HepG2 (cell line): ENCODE results near the gene ATP9A. TPM values are rescaled to one million over a fixed set of nuclear protein-coding genes. Genes with fewer than 3 reads are reported as not detected.

ENCODE experiments used
- ATAC-seq: fragments of 200-7000 bp; cut with Tn5 transposase; 3 replicates; pipeline ENCODE4 v1.9.1; 2020; ENCODE audit warnings: mild to moderate bottlenecking, moderate library complexity
- BruUV-seq: library from RNA; stranded (reverse); fragments of 400-500 nt; replicated peaks from 2 replicates; lab custom pipeline; 2021; lab: Mats Ljungman, UMichigan
- CTCF ChIA-PET: fragments of 300-600 bp; formaldehyde crosslinking; extraction: SDS; loops from one replicate; lab custom pipeline; 2021; ENCODE audit warnings: low total read pairs, inconsistent platforms, low intra/inter-chr PET ratio; lab: Yijun Ruan, JAX
- POLR2A ChIA-PET: fragments of 350-600 bp; sonication (Branson Sonifier 250); formaldehyde crosslinking; loops from one replicate; lab custom pipeline; 2020; ENCODE audit warnings: antibody characterized with exemption, inconsistent platforms; lab: Yijun Ruan, JAX
- DNase-seq: peaks from one replicate; pipeline ENCODE4 v3.0.0-alpha.2; 2015; ENCODE audit warnings: low spot score
- FAIRE-seq: peaks from 3 replicates; lab custom pipeline; 2011; peaks lifted over from hg19 to GRCh38; lab: Jason Lieb, UNC
- H2AFZ ChIP-seq: one replicate; pipeline ENCODE4 v1.6.1; 2011; ENCODE audit warnings: low read length, inconsistent platforms
- H3K27ac ChIP-seq: fragments of 300-600 bp; 3 replicates; pipeline ENCODE4 v1.8.0; 2011; ENCODE audit warnings: mixed run types, mild to moderate bottlenecking, mixed read lengths, low read length, inconsistent platforms; ENCODE audit not compliant: insufficient read depth; ENCODE audit errors: extremely low read length
- H3K27me3 ChIP-seq, 2 experiments: fragments of 200-600 bp in 1 of 2; 2 replicates in 1 of 2; 3 replicates in 1 of 2; pipeline versions ENCODE4 v1.6.0 to v1.8.0; 2011; ENCODE audit warnings: low read length in 2 of 2, mild to moderate bottlenecking in 2 of 2, moderate library complexity in 2 of 2, inconsistent platforms in 1 of 2; ENCODE audit not compliant: insufficient read depth in 2 of 2, control insufficient read depth in 1 of 2
- H3K36me3 ChIP-seq, 2 experiments: fragments of 200-600 bp in 1 of 2; replicated peaks in 1 of 2; 2 replicates in 1 of 2; 3 replicates in 1 of 2; pipeline versions ENCODE4 v1.5.1 to v1.8.0; 2011; ENCODE audit warnings: low read length in 2 of 2, inconsistent platforms in 1 of 2; ENCODE audit not compliant: insufficient read depth in 2 of 2, control insufficient read depth in 1 of 2
- H3K4me1 ChIP-seq: 2 replicates; pipeline ENCODE4 v1.5.1; 2012; ENCODE audit warnings: low read length, inconsistent platforms; ENCODE audit not compliant: insufficient read depth
- H3K4me2 ChIP-seq: 2 replicates; pipeline ENCODE4 v1.6.0; 2011; ENCODE audit warnings: low read depth, low read length, inconsistent platforms
- H3K4me3 ChIP-seq, 3 experiments: fragments of 200-600 bp in 1 of 3; sonication (generic), shearing (Covaris generic) in 1 of 3; replicated peaks in 1 of 3; 2 replicates each; pipeline ENCODE4 v1.5.1; 2011 to 2016; ENCODE audit warnings: low read length in 3 of 3, inconsistent platforms in 2 of 3, low read depth in 2 of 3, mild to moderate bottlenecking in 2 of 3, control low read depth in 1 of 3, mixed read lengths in 1 of 3; ENCODE audit not compliant: insufficient read depth in 1 of 3
- H3K79me2 ChIP-seq: one replicate; pipeline ENCODE4 v1.6.1; 2011; ENCODE audit warnings: low read length, inconsistent platforms; ENCODE audit not compliant: insufficient read depth
- H3K9ac ChIP-seq: 2 replicates; pipeline ENCODE4 v1.6.0; 2011; ENCODE audit warnings: mild to moderate bottlenecking, low read depth, low read length, inconsistent platforms; ENCODE audit not compliant: insufficient read depth
- H3K9me3 ChIP-seq: 2 replicates; pipeline ENCODE4 v1.5.1; 2012; ENCODE audit warnings: mild to moderate bottlenecking, low read length
- H4K20me1 ChIP-seq: 2 replicates; pipeline ENCODE4 v1.6.0; 2011; ENCODE audit warnings: inconsistent platforms, mild to moderate bottlenecking, low read length, moderate library complexity; ENCODE audit not compliant: insufficient read depth
- EED ChIP-seq: sonication (generic); formaldehyde crosslinking; IDR thresholded peaks from 2 replicates; pipeline ENCODE4 v1.5.0; 2020; ENCODE audit warnings: mild to moderate bottlenecking, missing genetic modification reagents
- FOSL1 ChIP-seq: sonication (generic); formaldehyde crosslinking; IDR thresholded peaks from 2 replicates; pipeline ENCODE4 v1.9.0; 2021; ENCODE audit warnings: missing genetic modification reagents, borderline replicate concordance
- FOSL2 ChIP-seq: sonication (generic); formaldehyde crosslinking; IDR thresholded peaks from 2 replicates; pipeline ENCODE4 v1.4.0; 2020; ENCODE audit warnings: missing genetic modification reagents
- KDM1A ChIP-seq: IDR thresholded peaks from 2 replicates; pipeline ENCODE4 v1.6.1; 2016; ENCODE audit warnings: missing compliant biosample characterization
- MAZ ChIP-seq, 2 experiments: sonication (generic) in 1 of 2; formaldehyde crosslinking in 1 of 2; IDR thresholded peaks; 2 replicates each; pipeline versions ENCODE4 v1.5.0 to v1.6.1; 2012 to 2020; ENCODE audit warnings: low read depth in 2 of 2, mild to moderate bottlenecking in 2 of 2, borderline replicate concordance in 1 of 2, improper control_type of control experiment in 1 of 2, low read length in 1 of 2, missing genetic modification reagents in 1 of 2, moderate library complexity in 1 of 2
- ZMYM3 ChIP-seq: sonication (generic); formaldehyde crosslinking; IDR thresholded peaks from 2 replicates; pipeline ENCODE4 v1.5.1; 2020; ENCODE audit warnings: mild to moderate bottlenecking, missing genetic modification reagents
- ZNF3 ChIP-seq: IDR thresholded peaks from 2 replicates; pipeline ENCODE4 v1.7.0; 2017; ENCODE audit warnings: inconsistent platforms
- ZNF484 ChIP-seq: sonication (generic); formaldehyde crosslinking; IDR thresholded peaks from 2 replicates; pipeline ENCODE4 v1.5.1; 2020; ENCODE audit warnings: mild to moderate bottlenecking, low read depth, missing genetic modification reagents, borderline replicate concordance
- ZNF629 ChIP-seq: sonication (generic); formaldehyde crosslinking; conservative IDR thresholded peaks from 2 replicates; pipeline ENCODE4 v1.5.0; 2020; ENCODE audit warnings: missing genetic modification reagents
- ZNF790 ChIP-seq: sonication (generic); formaldehyde crosslinking; IDR thresholded peaks from 2 replicates; pipeline ENCODE4 v1.8.0; 2022; ENCODE audit warnings: missing genetic modification reagents, mild to moderate bottlenecking, borderline replicate concordance
- WGBS: methylation state at CpG from one replicate; pipeline ENCODE4 v1.1.6; 2017; ENCODE audit warnings: low lambda C conversion rate; 5-methylcytosine and 5-hydroxymethylcytosine counted together
- in situ Hi-C: cut with HindIII; loops from 2 replicates; pipeline ENCODE4 v1.10.0; 2017; ENCODE audit warnings: low pct_unique_long_range_greater_than_20kb; ENCODE audit not compliant: extremely low pct_ligation_motif_present
- intact Hi-C: fragments of 100-400 bp; cut with micrococcal nuclease; formaldehyde crosslinking; loops from one replicate; pipeline ENCODE4 v1.10.0; 2022; ENCODE audit not compliant: unreplicated experiment
- polyA plus RNA-seq, 8 experiments: library from polyadenylated mRNA; depleted of rRNA in 3 of 8; stranded (reverse) in 7 of 8; unstranded in 1 of 8; fragments of >200 nt; fragmentation: Illumina TruSeq in 4 of 8; extraction: Trizol in 4 of 8; gene quantifications; 2 replicates each; pipeline versions ENCODE4 v1.2.1 to v1.2.3, GENCODE V29; 2011 to 2016; ENCODE audit warnings: low read depth in 4 of 8, missing spikeins in 1 of 8, mixed read lengths in 1 of 8; ENCODE audit not compliant: insufficient read depth in 1 of 8
- total RNA-seq, 5 experiments: library from RNA; depleted of rRNA; stranded (reverse); fragments of >200 nt; fragmentation: Illumina TruSeq; extraction: Trizol; gene quantifications; 2 replicates each; pipeline ENCODE4 v1.2.3, GENCODE V29; 2016; ENCODE audit warnings: low read depth in 1 of 5
- TF ChIP-seq, protein P1 (sequence below): sonication (generic); formaldehyde crosslinking; IDR thresholded peaks from 2 replicates; pipeline ENCODE4 v1.4.0; 2020; ENCODE audit warnings: missing genetic modification reagents
- TF ChIP-seq, protein P2 (sequence below): IDR thresholded peaks from 2 replicates; pipeline ENCODE4 v1.6.1; 2016; ENCODE audit warnings: missing compliant biosample characterization, missing genetic modification reagents, borderline replicate concordance

The ATP9A gene
- total and polyA plus RNA-seq, 2 of the 13 experiments (the other 11 are each of a cell fraction or from before 2014, with no cell fraction given): 11.8 to 18.5 TPM

DNA sequence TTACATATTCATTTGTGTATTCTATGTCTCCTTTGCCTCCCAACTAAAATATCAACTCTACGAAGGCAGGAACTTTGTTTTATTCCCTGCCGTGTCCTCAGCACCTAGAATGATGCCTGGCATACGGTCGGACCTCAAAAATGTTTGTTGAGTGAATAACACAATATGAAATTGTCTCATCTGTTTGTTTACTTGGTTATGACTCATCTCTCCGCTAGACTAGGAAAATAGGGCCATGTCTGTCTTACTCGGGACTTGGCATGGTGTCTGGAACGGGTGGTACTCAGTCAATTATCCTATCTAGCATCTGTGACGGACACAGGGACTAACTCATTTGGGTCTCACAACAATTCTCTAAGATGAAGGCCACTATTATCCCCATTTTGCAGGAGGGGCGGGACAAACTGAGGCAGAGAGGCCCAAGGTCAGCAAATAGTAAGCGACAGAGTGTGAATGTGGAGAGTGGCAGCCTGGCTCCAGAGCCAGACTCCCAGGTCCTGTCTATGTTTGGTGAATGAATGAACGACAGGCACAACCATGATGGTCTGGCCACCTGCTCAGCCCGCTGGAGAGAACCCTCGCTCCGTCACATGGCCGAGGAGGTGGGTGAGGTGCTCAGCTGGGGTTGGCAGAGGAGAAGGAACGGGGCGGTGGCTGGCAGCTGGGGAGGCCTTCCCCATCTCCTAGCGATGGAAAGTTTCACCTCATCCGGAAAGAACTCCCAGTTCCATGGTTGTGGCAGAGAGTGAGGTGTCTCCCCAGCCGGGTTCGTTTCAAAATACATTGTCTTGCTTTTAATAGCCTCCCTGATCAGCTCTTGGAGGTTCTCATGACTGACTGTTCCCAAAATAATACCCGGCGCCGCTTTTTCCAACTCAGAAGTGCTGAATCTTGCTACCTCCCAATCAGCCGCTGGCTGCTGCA lies 198.1 kb downstream of the ATP9A start:
- no peak for ATAC-seq

More for the DNA sequence above, 198.1 kb downstream of the ATP9A start:
- Histone ChIP-seq H3K4me2 (no peak overlapping the region), H3K4me1 (peaks cover 19% of the 10 kb centered on the region), H2AFZ (no peak overlapping the region), H4K20me1 (no peaks in the 10 kb centered on the region), H3K27ac (no peak overlapping the region), H3K9me3 (no peaks in the 10 kb centered on the region), H3K27me3 (peaks cover 3 to 38% of the 10 kb centered on the region in 2 experiments; a peak in 4 of 5 replicates), H3K36me3 (no peaks in the 10 kb centered on the region), H3K79me2 (no peaks in the 10 kb centered on the region), H3K9ac (no peak overlapping the region), H3K4me3 (no peak overlapping the region)
- intact Hi-C loops (no loop called here), in situ Hi-C loops (no loop called here)
- 44% methylated on average over 25 of the region's 25 CpGs for WGBS
- ChIA-PET CTCF (no interaction called here), POLR2A (no interaction called here)
- TF ChIP-seq KDM1A (peak; percentile 10; the same call in 1 of the 2 replicates), ZNF629 (CRISPR knock-in tag) (peak; percentile 84), ZMYM3 (CRISPR knock-in tag) (0 out of 2 replicates have a peak, but pooled peaks have one; percentile 40), ZNF790 (CRISPR knock-in tag) (0 out of 2 replicates have a peak, but pooled peaks have one; percentile 31), EED (CRISPR knock-in tag) (0 out of 2 replicates have a peak, but pooled peaks have one; percentile 44), ZNF484 (no peak), ZNF3 (peak; percentile 95), FOSL1 (0 out of 2 replicates have a peak, but pooled peaks have one; percentile 58), FOSL2 (CRISPR knock-in tag) (peak; percentile 86), MAZ (IDR thresholded peaks at IDR 0.05; ENCODE audit: borderline replicate concordance, low read depth, low read length) (no peak), MAZ (CRISPR knock-in tag; IDR thresholded peaks at IDR 0.05; ENCODE audit: low read depth) (no peak)
- TF ChIP-seq, protein P1, sequence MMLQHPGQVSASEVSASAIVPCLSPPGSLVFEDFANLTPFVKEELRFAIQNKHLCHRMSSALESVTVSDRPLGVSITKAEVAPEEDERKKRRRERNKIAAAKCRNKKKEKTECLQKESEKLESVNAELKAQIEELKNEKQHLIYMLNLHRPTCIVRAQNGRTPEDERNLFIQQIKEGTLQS (CRISPR knock-in tag): no peak
- TF ChIP-seq, protein P2, sequence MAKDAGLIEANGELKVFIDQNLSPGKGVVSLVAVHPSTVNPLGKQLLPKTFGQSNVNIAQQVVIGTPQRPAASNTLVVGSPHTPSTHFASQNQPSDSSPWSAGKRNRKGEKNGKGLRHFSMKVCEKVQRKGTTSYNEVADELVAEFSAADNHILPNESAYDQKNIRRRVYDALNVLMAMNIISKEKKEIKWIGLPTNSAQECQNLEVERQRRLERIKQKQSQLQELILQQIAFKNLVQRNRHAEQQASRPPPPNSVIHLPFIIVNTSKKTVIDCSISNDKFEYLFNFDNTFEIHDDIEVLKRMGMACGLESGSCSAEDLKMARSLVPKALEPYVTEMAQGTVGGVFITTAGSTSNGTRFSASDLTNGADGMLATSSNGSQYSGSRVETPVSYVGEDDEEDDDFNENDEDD: no peak
- BruUV-seq: no TSS peak
- peak; percentile 25 for DNase-seq
- no peak for FAIRE-seq
